Fibroblast of villous mesenchyme (primary cell): ENCODE results near the gene PDE2A. TPM values are rescaled to one million over a fixed set of nuclear protein-coding genes. Genes with fewer than 3 reads are reported as not detected.

Experiments
- DNase-seq: peaks from one replicate; pipeline ENCODE4 v3.0.0-alpha.2; 2010; ENCODE audit warnings: low read depth
- H3K4me3 ChIP-seq: 2 replicates; pipeline ENCODE4 v1.5.1; 2011; ENCODE audit warnings: low read depth, mild to moderate bottlenecking, low read length
- total RNA-seq: library from RNA; depleted of rRNA; stranded (reverse); fragments of >200 nt; gene quantifications from 2 replicates; pipeline ENCODE4 v1.2.3, GENCODE V29; 2012
- TF ChIP-seq, protein P1 (sequence below): IDR thresholded peaks from 2 replicates; pipeline ENCODE4 v1.5.1; 2012; ENCODE audit warnings: low read depth, mild to moderate bottlenecking, low read length; ENCODE audit not compliant: insufficient read depth

Gene PDE2A
- total RNA-seq, 1 donor: under 0.01 TPM

- DNase-seq: no peak
- TF ChIP-seq, protein P1, sequence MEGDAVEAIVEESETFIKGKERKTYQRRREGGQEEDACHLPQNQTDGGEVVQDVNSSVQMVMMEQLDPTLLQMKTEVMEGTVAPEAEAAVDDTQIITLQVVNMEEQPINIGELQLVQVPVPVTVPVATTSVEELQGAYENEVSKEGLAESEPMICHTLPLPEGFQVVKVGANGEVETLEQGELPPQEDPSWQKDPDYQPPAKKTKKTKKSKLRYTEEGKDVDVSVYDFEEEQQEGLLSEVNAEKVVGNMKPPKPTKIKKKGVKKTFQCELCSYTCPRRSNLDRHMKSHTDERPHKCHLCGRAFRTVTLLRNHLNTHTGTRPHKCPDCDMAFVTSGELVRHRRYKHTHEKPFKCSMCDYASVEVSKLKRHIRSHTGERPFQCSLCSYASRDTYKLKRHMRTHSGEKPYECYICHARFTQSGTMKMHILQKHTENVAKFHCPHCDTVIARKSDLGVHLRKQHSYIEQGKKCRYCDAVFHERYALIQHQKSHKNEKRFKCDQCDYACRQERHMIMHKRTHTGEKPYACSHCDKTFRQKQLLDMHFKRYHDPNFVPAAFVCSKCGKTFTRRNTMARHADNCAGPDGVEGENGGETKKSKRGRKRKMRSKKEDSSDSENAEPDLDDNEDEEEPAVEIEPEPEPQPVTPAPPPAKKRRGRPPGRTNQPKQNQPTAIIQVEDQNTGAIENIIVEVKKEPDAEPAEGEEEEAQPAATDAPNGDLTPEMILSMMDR: no peak
- no peak overlapping the region for H3K4me3 ChIP-seq
Observed at GRCh38 chr11:72672597-72673238, 1.5 kb downstream of the PDE2A start.

GRCh38 chr11:72671152-72672099 is 2.8 kb downstream of the PDE2A start:
- TF ChIP-seq, protein P1: no peak
- H3K4me3 ChIP-seq: no peak overlapping the region

GRCh38 chr11:72670041-72670440 is 4.2 kb downstream of the PDE2A start:
- DNase-seq: no peak
- TF ChIP-seq, protein P1: no peak
- no peak overlapping the region for H3K4me3 ChIP-seq

More at GRCh38 chr11:72671152-72672099, 2.8 kb downstream of the PDE2A start:
- no peak for DNase-seq

DNA sequence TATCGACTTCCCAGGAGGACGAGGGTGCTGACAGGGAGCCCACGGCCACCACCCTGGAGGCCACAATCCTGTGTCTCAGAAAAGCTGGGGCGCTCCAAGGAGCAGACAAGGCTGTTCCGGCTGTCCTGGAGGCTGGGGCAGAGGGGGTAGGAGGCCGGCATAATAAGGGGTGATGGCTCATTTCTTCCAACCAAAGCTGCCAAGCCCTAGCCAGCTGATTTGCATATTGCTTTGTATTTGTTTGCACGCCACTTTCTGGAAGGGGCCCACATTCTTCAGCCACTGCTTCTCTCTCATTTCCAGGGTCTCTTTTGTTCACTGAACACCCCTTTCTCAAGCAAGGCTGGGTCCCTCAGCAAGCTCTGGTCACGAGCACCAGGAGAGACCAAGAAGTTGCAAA is 4.7 kb downstream of the PDE2A start:
- no peak overlapping the region for H3K4me3 ChIP-seq
- TF ChIP-seq, protein P1: no peak
- DNase-seq: no peak

- DNase-seq: no peak
- TF ChIP-seq, protein P1: no peak
Observed at GRCh38 chr11:72668629-72669347, 5.4 kb downstream of the PDE2A start.

DNA sequence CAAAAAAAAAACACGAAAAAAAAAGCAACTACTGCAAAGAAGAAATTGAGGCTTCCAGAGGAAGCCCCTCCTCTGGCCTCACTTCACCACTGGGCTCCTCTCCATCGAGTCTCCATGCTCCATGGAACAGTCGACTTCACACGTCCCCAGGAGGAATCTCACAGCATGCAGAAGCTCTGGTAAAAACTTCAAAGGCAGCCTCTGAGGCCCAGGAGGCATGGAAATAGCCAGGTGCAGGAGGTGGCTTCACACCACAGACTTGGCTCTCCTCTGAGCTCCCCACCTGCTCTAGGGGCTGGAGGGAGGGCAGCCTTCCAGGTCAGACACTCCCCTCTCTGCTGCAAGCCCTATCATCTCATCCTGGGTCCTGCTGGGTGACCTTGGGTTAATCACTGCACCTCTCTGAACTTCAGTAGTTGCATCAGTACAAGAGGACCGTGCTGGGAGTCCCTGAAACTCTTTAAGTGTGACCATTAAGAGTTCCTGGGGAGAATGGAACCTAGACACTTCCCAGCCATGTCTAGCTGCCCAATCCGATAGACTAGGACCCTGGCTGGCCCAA is 8.2 kb downstream of the PDE2A start:
- TF ChIP-seq, protein P1: no peak
- DNase-seq: no peak
- no peak overlapping the region for H3K4me3 ChIP-seq

More at GRCh38 chr11:72668629-72669347, 5.4 kb downstream of the PDE2A start:
- H3K4me3 ChIP-seq: no peak overlapping the region
